Measurements from ENCODE around the gene MEG3.

MEG3 gene
- total RNA-seq, result 0 to 0.04 (median 0) reads per million in 3 experiments

GRCh38 chr14:100825713-100826331, at the start of gene MEG3:
MEG3 (plus strand) TSS chr14:100826118.
- DNase-seq, result no peak

GRCh38 chr14:100776681-100777365, 49.1 kb upstream of the MEG3 start:
- no peak for DNase-seq

- DNase-seq, result no peak
Measured at GRCh38 chr14:100777366-100777817, 48.5 kb upstream of the MEG3 start.

- no peak for DNase-seq
Measured at GRCh38 chr14:100777818-100778525, 47.9 kb upstream of the MEG3 start.

- no peak for DNase-seq
Measured at GRCh38 chr14:100778526-100778882, 47.4 kb upstream of the MEG3 start.

- DNase-seq, result no peak
Measured at GRCh38 chr14:100778951-100779690, 46.8 kb upstream of the MEG3 start.

- DNase-seq, result no peak
Measured at GRCh38 chr14:100779691-100780080, 46.2 kb upstream of the MEG3 start.

- no peak for DNase-seq
Measured at GRCh38 chr14:100780246-100780645, 45.7 kb upstream of the MEG3 start.

GRCh38 chr14:100780646-100781355, 45.1 kb upstream of the MEG3 start:
- no peak for DNase-seq

GRCh38 chr14:100781952-100782351, 44.0 kb upstream of the MEG3 start:
- no peak for DNase-seq

GRCh38 chr14:100782516-100783320, 43.2 kb upstream of the MEG3 start:
- DNase-seq, result no peak

GRCh38 chr14:100783630-100784370, 42.1 kb upstream of the MEG3 start:
- DNase-seq, result no peak

GRCh38 chr14:100784523-100785337, 41.2 kb upstream of the MEG3 start:
- DNase-seq, result no peak

- no peak for DNase-seq
Measured at GRCh38 chr14:100785338-100785615, 40.6 kb upstream of the MEG3 start.

GRCh38 chr14:100785626-100786025, 40.3 kb upstream of the MEG3 start:
- no peak for DNase-seq

GRCh38 chr14:100786131-100786530, 39.8 kb upstream of the MEG3 start:
- DNase-seq, result no peak

- DNase-seq, result no peak
Measured at GRCh38 chr14:100786576-100787219, 39.2 kb upstream of the MEG3 start.

GRCh38 chr14:100787659-100788058, 38.3 kb upstream of the MEG3 start:
- DNase-seq, result no peak

GRCh38 chr14:100788517-100788916, 37.4 kb upstream of the MEG3 start:
- no peak for DNase-seq

- DNase-seq, result no peak
Measured at GRCh38 chr14:100788942-100789341, 37.0 kb upstream of the MEG3 start.
